ENCODE data around the gene MROH2A.
"Not testable (repeated sequence)": the region's sequence is repeated elsewhere in the genome, so short reads cannot be mapped to it uniquely, and the experiment has no call there.

The MROH2A gene, protein sequence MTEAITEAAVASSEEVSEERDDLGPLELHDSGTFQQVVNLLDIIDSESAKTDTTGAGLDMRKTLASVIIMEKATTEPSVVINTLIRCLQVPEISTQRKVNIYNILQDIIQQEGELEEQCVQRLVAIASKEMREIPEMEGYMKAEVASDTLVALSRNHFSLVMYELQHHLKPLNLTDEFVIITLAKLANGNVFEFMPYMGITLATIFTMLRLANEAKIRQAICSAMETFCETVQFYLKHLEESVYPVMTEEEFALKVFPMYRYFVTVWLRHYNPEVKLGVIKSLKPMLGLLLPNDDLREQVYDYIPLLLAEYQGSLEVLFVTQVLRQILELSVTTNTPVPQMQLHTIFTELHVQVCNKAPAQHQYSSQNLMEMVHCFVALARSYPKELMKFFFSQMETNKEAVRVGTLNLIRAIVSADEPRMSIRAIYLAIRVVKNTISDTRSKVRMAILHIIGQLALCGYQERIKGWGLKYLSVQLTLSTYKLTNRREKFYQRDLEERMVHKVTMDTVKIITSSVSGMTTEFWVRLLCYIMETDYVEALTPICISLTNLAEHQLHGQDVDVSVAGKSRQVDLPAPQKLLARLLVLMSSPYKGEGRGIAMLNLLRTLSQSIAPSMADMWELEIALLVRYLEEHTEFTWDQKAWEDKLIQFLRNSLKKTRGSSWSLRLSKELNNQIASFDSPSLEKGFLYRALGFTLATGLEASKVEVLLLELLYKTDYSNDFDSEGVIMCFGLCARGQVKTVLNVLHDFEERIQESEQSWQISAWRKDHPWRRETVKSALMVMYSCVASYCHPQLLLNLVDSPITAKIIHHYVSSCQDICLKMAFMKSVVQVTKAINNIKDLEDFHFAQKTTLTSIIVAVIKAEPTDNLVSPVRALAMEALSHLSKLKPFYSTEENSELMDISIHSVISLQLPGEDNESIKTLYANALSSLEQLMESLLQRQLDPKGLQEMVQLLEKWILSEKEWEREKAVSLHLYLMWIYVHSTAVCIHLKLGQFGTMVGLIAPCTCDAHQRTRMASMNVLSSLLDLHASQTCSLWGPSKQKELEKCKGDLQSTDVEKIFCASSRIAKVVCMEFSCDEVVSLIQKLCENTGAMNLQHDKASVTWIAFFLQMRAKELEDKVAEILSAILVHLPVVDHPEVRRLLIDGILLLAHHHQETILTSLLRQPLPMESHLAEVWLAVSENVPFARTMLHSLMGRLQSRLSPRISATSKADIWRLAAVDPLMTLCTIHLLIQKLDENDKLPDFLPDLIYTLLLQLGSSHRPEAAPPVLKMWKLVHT (N-terminal part only)

DNA sequence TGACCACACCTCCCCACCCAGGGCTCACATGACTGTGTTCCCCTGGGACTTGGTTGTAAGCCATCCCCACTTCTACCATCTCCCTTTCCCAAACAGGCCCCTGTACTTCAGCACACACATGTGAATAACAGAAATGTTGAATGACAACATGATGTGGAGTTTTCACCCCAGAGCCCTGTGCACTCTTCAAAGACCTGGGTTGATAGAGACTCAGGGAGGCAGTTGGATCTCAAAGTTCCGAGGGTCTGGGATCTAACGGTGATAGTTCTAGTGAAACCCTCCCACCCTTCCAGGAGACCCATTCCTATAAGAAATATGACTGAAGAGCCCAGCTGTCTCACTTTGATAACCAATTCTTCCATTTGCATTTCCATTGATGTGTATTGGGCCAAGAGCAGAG, at the start of gene MROH2A:
MROH2A (plus strand) TSS at position 301 of the 400 bp plus-strand sequence. CDS start 1,029 bp downstream, outside the sequence.
- Mint-ChIP-seq H3K4me3 (no peak within 1 kb of the TSS), H3K36me3 (ENCODE audit: low read depth) (no peaks in the 10 kb centered on the region), H3K27ac (no peak within 1 kb of the TSS), H3K4me1 (ENCODE audit: low read depth) (no peaks in the 10 kb centered on the region), H3K27me3 (peaks cover 25% of the 10 kb centered on the region), H3K9me3 (peaks cover 20% of the 10 kb centered on the region)

DNA sequence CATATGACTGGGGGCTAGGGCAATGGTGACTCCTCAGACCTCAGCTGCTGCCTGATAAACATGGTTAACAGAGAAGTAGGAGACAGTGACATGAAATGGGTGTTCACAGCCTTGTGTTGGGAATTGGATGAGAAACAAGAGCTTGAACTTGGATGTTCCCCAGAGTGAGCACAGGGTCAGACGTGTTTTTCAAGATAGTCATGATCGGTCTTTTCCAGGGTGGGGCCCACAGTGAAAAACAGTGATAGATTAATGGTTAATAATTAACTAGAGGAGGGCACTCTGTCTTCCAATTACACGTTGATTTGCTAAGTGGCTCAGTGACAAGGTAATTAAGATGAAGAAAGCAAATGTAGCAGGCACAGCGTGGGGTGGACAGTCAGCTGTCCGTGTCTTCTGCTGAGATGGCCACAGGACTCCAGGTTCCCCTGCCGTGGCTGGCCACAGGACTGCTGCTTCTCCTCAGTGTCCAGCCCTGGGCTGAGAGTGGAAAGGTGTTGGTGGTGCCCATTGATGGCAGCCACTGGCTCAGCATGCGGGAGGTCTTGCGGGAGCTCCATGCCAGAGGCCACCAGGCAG, 49.3 kb upstream of the MROH2A start, which contains the start of gene UGT1A3:
UGT1A3 (plus strand) TSS at position 320 of the 579 bp plus-strand sequence; CDS start at position 405, 85 bp downstream.
- Mint-ChIP-seq H3K4me1 (ENCODE audit: low read depth) (no peaks in the 10 kb centered on the region), H3K36me3 (ENCODE audit: low read depth) (no peaks in the 10 kb centered on the region), H3K9me3 (no peaks in the 10 kb centered on the region), H3K27me3 (peaks cover 17% of the 10 kb centered on the region), H3K4me3 (no peak within 1 kb of the TSS), H3K27ac (no peak within 1 kb of the TSS)

DNA sequence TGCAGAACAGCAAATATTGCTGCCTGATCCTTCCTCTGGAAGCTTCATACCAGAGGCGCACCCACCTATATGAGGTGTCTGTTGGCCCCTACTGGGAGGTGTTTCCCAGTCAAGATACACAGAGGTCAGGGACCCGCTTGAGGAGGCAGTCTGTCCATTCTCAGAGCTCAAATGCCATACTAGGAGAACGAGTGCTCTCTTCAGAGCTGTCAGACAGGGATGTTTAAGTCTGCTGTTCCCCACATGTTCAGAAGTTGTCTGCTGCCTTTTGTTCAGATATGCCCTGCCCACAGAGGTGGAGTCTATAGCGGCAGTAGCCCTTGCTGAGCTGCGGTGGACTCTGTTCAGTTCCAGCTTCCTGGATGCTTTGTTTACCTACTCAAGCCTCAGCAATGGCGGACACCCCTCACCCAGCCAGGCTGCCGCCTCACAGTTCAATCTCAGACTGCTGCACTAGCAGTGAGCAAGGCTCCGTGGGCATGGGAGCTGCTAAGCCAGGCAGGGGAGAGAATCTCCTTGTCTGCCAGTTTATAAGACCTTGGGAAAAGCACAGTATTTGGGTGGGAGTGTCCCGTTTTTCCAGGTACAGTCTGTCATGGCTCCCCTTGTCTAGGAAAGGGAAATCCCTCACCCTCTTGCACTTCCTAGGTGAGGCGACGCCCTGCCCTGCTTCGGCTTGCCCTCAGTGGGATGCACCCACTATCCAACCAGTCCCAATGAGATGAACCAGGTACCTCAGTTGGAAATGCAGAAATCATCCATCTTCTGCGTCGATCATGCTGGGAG, 41.1 kb upstream of the MROH2A start:
- H3K4me3 Mint-ChIP-seq; H3K4me1 Mint-ChIP-seq (ENCODE audit: low read depth); H3K9me3 Mint-ChIP-seq; H3K36me3 Mint-ChIP-seq (ENCODE audit: low read depth); H3K27ac Mint-ChIP-seq: not testable (repeated sequence)
- peaks cover 36% of the 10 kb centered on the region for H3K27me3 Mint-ChIP-seq

DNA sequence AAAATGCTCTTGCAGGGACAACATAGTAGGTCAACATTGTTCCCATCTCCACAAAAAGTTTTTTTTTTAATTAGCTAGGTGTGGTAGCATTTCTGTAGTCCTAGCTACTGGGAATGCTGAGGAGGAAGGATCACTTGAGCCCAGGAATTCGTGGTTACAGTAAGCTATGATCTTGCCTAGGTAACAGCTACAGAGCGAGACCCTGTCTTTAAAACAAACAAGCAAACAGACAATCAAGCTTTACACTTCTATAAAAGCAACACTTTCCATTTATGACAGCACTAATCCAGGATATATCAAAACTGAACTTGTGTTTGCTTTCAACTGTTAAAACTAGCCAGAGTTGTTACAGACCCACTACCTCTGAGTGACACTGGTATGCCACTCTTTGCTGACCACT, 37.3 kb upstream of the MROH2A start:
- Mint-ChIP-seq H3K27me3 (peaks cover 22% of the 10 kb centered on the region), H3K9me3 (no peaks in the 10 kb centered on the region), H3K27ac (no peak overlapping the region), H3K4me3 (no peak overlapping the region), H3K36me3 (ENCODE audit: low read depth) (no peaks in the 10 kb centered on the region), H3K4me1 (ENCODE audit: low read depth) (no peaks in the 10 kb centered on the region)

DNA sequence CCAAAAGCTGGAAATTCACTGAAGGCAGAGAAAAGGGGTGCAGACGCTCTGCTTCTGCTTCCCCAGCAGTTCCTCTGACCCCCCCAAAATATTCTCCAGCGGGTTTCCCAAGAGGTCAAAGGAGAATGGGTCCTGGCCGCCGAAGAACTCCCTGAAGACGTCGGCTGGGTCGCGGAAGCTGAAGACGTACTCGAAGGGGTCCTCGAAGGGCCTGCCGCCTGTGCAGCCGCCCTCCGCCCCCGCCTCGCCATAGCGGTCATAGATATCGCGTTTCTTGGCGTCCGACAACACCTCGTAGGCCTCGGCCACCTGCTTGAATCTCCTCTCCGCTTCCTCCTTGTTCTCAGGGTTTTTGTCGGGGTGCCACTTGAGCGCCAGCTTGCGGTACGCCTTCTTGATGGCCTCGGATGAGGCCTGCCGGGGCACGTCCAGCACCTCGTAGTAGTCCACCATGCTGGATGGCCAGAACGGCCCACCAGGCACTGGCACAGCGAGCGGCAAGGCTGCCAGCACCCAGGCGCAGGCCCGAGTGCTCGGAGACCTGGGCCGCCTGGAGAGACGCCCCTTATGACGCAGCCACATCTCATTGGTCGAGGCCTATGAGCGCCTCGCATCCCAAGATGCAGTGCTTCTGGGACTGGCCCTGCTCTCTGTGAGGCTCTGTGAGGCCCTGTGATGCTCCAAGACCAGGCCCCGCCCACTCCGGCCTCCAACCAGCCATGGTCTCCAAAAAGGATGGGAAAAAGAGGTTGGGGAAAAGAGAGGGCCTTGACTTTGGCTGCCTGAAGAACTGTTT, 34.5 kb upstream of the MROH2A start:
- H3K27me3 Mint-ChIP-seq, result peaks cover 17% of the 10 kb centered on the region
- H3K27ac Mint-ChIP-seq, result no peak overlapping the region
- H3K4me3 Mint-ChIP-seq, result no peak overlapping the region
- H3K36me3 Mint-ChIP-seq (ENCODE audit: low read depth), result no peaks in the 10 kb centered on the region
- no peaks in the 10 kb centered on the region for H3K4me1 Mint-ChIP-seq (ENCODE audit: low read depth)
- H3K9me3 Mint-ChIP-seq, result no peaks in the 10 kb centered on the region

DNA sequence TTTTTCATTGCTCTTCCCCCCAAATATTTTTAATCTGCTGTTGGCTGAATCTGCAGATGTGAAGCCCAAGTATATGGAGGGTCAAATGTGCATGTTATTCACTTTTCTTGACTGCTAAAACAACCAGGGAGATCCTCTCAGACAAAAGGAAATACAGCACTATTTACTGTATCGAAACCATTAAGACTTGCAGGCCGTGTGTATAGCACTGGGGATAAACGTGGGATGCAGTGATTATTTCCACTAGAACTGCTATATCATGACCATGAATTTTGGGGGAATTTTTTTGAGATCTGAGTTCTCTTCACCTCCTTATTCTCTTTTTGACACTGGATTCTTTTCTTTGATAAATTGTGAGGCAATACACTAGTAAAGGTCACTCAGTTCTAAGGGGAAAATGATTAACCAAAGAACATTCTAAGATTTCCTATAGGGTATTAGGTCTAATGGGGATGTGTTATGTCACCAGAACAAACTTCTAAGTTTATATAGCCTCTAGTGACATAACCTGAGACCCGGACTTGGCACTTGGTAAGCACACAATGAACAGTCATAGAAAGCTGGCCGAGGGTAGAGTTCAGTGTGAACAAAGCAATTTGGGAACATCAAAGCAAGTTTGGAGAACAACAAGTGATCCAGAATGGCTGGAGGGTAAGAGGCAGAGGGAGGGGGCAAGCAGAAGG, 32.9 kb upstream of the MROH2A start:
- H3K9me3 Mint-ChIP-seq, result peaks cover 6% of the 10 kb centered on the region
- no peaks in the 10 kb centered on the region for H3K4me1 Mint-ChIP-seq (ENCODE audit: low read depth)
- no peaks in the 10 kb centered on the region for H3K36me3 Mint-ChIP-seq (ENCODE audit: low read depth)
- no peak overlapping the region for H3K4me3 Mint-ChIP-seq
- peaks cover 15% of the 10 kb centered on the region for H3K27me3 Mint-ChIP-seq
- no peak overlapping the region for H3K27ac Mint-ChIP-seq

DNA sequence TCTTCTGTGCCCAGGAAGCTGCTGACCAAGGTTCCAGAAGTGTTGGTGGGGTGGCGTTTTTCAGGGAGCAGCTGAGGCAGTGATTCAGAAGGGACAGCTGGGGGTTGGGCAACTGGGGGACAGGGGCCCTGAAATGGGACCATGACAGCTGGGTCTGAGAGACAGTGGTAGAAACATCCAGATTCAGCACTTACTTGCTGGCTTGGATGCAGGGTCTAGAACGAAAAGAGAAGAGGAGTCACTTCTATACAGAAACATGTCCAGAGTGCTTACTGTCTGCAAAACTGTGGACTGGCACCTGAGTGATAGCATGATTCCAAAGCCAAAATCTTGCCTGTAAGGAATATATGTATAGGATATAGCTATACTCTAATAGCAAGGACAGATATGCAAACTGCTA, 32.3 kb upstream of the MROH2A start:
- H3K4me3 Mint-ChIP-seq; H3K9me3 Mint-ChIP-seq; H3K4me1 Mint-ChIP-seq (ENCODE audit: low read depth); H3K27ac Mint-ChIP-seq; H3K36me3 Mint-ChIP-seq (ENCODE audit: low read depth): not testable (repeated sequence)
- H3K27me3 Mint-ChIP-seq, result peaks cover 13% of the 10 kb centered on the region

DNA sequence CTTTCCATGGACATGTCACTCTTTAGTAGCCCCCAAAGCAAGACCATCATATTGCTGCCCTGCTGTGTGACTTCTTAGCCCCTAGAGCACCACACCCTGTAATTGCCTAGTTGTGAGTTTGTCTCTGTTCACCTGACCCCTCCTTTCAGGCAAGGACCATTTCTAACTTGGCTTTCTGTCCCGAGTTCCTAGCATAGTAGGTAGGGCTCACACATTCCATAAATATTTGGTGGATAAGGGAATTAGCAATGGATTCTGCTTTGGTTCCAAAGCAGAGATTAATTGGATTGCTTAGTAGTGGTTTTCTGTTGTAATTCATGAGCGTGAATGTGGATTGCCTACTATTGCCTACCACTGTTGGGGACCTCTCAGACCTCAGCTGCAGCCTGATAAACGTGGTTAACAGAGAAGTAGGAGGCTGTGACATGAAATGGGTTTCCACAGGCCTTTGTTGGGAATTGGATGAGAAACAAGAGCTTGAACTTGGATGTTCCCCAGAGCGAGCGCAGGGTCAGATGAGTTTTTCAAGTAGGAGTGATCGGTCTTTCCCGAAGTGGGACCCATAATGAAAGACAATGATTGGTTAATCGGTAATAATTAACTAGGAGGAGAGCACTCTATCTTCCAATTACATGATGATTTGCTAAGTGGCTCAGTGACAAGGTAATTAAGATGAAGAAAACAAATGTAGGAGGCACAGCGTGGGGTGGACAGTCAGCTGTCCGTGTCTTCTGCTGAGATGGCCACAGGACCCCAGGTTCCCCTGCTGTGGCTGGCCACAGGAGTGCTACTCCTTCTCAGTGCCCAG, 31.5 kb upstream of the MROH2A start:
- H3K27me3 Mint-ChIP-seq, result peaks cover 13% of the 10 kb centered on the region
- H3K27ac Mint-ChIP-seq, result no peak overlapping the region
- peaks cover 10% of the 10 kb centered on the region for H3K9me3 Mint-ChIP-seq
- H3K4me3 Mint-ChIP-seq, result no peak overlapping the region
- no peaks in the 10 kb centered on the region for H3K36me3 Mint-ChIP-seq (ENCODE audit: low read depth)
- no peaks in the 10 kb centered on the region for H3K4me1 Mint-ChIP-seq (ENCODE audit: low read depth)

DNA sequence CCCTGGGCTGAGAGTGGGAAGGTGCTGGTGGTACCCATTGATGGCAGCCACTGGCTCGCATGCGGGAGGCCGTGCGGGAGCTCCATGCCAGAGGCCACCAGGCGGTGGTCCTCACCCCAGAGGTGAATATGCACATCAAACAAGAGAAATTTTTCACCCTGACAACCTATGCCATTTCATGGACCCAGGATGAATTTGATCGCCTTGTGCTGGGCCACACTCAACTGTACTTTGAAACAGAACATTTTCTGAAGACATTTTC, 30.9 kb upstream of the MROH2A start:
- no peak overlapping the region for H3K4me3 Mint-ChIP-seq
- peaks cover 13% of the 10 kb centered on the region for H3K27me3 Mint-ChIP-seq
- no peaks in the 10 kb centered on the region for H3K36me3 Mint-ChIP-seq (ENCODE audit: low read depth)
- H3K4me1 Mint-ChIP-seq (ENCODE audit: low read depth), result no peaks in the 10 kb centered on the region
- H3K9me3 Mint-ChIP-seq, result peaks cover 11% of the 10 kb centered on the region
- H3K27ac Mint-ChIP-seq, result no peak overlapping the region

DNA sequence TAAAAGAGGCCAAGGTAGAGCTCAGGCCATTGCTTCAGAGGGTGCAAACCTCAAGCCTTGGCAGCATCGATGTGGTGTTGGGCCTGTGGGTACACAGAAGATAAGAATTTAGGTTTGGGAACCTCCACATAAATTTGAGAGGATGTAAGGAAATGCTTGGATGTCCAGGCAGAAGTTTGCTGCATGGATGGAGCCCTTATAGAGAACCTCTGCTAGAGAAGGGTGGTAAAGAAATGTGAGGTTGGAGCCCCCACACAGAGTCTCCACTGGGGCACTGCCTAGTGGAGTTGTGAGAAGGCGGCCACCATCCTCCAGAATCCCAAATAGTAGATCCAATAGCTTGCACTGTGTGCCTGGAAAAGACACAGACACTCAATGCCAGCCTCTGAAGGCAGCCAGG, 27.4 kb upstream of the MROH2A start:
- Mint-ChIP-seq H3K9me3 (peaks cover 11% of the 10 kb centered on the region), H3K27me3 (peaks cover 19% of the 10 kb centered on the region)
- not testable (repeated sequence) for H3K4me3 Mint-ChIP-seq; H3K27ac Mint-ChIP-seq; H3K36me3 Mint-ChIP-seq (ENCODE audit: low read depth); H3K4me1 Mint-ChIP-seq (ENCODE audit: low read depth)

DNA sequence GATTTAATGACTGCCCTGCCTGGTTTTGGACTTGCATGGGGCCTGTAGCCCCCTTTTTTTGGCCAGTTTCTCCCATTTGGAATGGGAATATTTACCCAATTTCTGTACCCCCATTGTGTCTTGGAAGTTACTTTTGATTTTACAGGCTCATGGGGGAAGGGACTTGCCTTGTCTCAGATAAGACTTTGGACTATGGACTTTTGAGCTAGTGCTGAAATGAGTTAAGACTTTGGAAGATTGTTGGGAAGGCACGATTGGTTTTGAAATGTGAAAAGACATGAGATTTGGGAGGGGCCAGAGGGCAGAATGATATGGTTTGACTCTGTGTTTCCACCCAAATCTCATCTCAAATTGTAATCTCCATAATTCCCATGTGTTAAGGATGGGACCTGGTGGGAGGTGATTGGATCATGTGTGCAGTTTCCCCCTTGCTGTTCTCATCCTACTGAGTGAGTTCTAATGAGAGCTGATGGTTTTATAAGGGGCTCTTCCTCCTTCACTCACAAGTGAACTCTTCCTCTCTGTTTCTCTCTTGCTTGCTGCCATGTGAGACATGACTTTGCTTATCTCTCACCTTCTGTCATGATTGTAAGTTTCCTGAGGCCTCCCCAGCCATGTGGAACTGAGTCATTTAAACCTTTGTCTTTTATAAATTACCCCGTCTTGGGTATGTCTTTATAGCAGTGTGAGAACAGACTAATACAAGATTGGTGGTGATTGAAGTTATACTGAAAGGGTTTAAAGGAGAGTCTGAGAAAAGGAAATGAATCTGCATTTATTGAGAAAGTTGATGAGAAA, 26.7 kb upstream of the MROH2A start:
- not testable (repeated sequence) for H3K4me1 Mint-ChIP-seq (ENCODE audit: low read depth); H3K36me3 Mint-ChIP-seq (ENCODE audit: low read depth); H3K27ac Mint-ChIP-seq; H3K4me3 Mint-ChIP-seq
- Mint-ChIP-seq H3K27me3 (peaks cover 19% of the 10 kb centered on the region), H3K9me3 (peaks cover 11% of the 10 kb centered on the region)

Measured in stimulated activated naive CD8-positive, alpha-beta T cell treated with anti-CD3 and anti-CD28 coated beads, Interleukin-15, Interleukin-2, amounts not matched to agents 100 ng/mL and 50 ng/mL, for 24 hours (primary cell).